Activated CD4-positive, alpha-beta T cell treated with anti-CD3 and anti-CD28 coated beads, Interleukin-2, amount 10 ng/mL, durations not matched to agents 7 days and 5 days (primary cell): ENCODE data around the gene THOC5. TPM values are rescaled to one million over a fixed set of nuclear protein-coding genes. Genes with fewer than 3 reads are reported as not detected.
"Not testable (repeated sequence)": the region's sequence is repeated elsewhere in the genome, so short reads cannot be mapped to it uniquely, and the experiment has no call there.

Source experiments
- CTCF ChIA-PET: fragments of 350-600 bp; sonication (Branson Sonifier 250); formaldehyde crosslinking; loops from one replicate; lab custom pipeline; 2021; ENCODE audit warnings: antibody characterized with exemption; lab: Charles Lee
- POLR2A ChIA-PET: fragments of 350-600 bp; sonication (Branson Sonifier 250); formaldehyde crosslinking; loops from one replicate; lab custom pipeline; 2021; ENCODE audit warnings: antibody characterized with exemption; lab: Charles Lee
- DNase-seq: peaks from one replicate; pipeline ENCODE4 v3.0.0-alpha.2; 2020
- H3K27ac Mint-ChIP-seq: one replicate; pipeline ENCODE4 v1.8.0; 2021; ENCODE audit warnings: mild to moderate bottlenecking, moderate library complexity, mixed read lengths
- H3K27me3 Mint-ChIP-seq: one replicate; pipeline ENCODE4 v1.8.0; 2021; ENCODE audit warnings: mixed read lengths
- H3K36me3 Mint-ChIP-seq: one replicate; pipeline ENCODE4 v1.8.0; 2021; ENCODE audit warnings: low read depth, mixed read lengths
- H3K4me1 Mint-ChIP-seq: one replicate; pipeline ENCODE4 v1.8.0; 2021; ENCODE audit warnings: mixed read lengths
- H3K4me3 Mint-ChIP-seq: one replicate; pipeline ENCODE4 v1.8.0; 2021; ENCODE audit warnings: mild to moderate bottlenecking, moderate library complexity, mixed read lengths
- H3K9me3 Mint-ChIP-seq: one replicate; pipeline ENCODE4 v1.8.0; 2021; ENCODE audit warnings: mixed read lengths
- total RNA-seq, 2 experiments: library from RNA; stranded (reverse); gene quantifications; one replicate each; pipeline ENCODE4 v1.2.3, GENCODE V29; 2021

THOC5 gene
- total RNA-seq = 10 to 100 TPM; 48.6 to 61.5 TPM

DNA sequence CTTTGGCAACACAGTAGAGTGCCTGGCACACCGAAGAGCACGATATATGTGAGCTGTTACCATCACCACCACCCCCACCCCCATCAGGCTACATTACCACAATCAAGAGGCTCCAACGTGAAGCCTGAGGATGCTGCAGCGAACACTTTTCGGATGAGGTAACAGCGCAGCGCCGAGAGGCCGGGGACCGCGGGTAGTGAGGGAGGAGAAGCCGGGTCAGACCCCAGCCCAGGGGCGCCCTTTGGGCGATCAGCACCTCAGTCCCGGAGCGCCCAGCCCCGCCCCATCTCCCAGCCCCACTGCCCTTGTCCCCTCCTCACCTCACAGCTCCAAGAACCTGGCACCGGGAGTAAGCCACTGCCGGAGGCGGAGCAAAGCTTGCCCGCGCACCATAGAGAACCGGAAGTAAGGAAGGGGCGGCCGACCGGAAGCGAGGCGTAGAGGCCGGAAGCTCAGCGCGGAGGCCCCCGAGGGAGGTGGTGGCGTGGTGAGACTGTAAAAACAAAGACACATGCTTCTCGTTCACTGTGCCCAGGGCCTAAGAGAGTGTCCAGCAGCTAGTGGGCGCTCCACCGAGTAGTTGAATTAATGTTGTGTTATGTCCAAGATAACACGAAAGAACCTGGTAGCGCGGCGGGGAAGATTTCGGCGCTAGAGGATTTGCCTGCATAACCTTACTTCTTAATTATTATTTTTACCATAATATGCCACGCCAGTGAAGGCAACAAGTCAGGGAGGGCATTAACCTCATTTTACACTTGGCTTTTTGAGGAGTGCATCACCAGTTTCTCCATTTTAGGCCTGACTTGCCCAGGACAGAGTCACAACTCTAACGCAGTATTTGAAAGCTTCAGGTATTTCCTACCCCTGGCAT lies at the start of gene THOC5:
TSS of gene THOC5 (minus strand) at position 407 of the 874 bp plus-strand sequence. CDS start 4,610 bp downstream, outside the sequence.
- CTCF ChIA-PET = interaction anchor here (0.7 to 2.2 kb wide), 7 partner anchors 11 to 56 kb away, joined by 3 to 6 read pairs (median 4); no protein-coding TSS in a partner anchor

DNA sequence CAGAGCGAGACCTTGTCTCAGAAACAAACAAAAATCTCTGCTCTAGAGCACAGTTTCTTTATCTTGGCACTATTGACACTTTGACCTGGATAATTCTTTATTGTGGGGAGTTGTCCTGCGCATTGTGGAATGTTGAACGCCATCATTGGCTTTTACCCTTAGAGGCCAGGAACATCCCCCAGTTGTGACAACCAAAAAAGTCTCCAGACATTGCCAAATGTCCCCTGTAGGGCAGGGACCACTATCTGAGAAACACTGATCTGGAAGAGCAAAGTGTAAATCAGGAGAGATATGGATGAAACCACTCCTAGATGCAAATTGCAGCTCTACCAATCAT lies 45.1 kb upstream of the THOC5 start:
- no peaks in the 10 kb centered on the region for H3K27me3 Mint-ChIP-seq
- H3K4me1 Mint-ChIP-seq = peaks cover 8% of the 10 kb centered on the region
- no peak overlapping the region for H3K4me3 Mint-ChIP-seq
- no peaks in the 10 kb centered on the region for H3K9me3 Mint-ChIP-seq
- ChIA-PET POLR2A (no interaction called here), CTCF (no interaction called here)
- no peaks in the 10 kb centered on the region for H3K36me3 Mint-ChIP-seq
- H3K27ac Mint-ChIP-seq = no peak overlapping the region
- no peak for DNase-seq

More for the DNA sequence above, at the start of gene THOC5:
- Mint-ChIP-seq H3K9me3 (no peaks in the 10 kb centered on the region), H3K4me1 (peaks cover 33% of the 10 kb centered on the region), H3K36me3 (peaks cover 35% of the 10 kb centered on the region), H3K27me3 (no peaks in the 10 kb centered on the region), H3K27ac (peak within 1 kb of the TSS; percentile 92), H3K4me3 (peak within 1 kb of the TSS; percentile 95)
- POLR2A ChIA-PET = interaction anchor here (0.6 kb wide), 1 partner anchor 272 kb away, joined by 4 read pairs; no protein-coding TSS in a partner anchor
- DNase-seq = peak; percentile 91

DNA sequence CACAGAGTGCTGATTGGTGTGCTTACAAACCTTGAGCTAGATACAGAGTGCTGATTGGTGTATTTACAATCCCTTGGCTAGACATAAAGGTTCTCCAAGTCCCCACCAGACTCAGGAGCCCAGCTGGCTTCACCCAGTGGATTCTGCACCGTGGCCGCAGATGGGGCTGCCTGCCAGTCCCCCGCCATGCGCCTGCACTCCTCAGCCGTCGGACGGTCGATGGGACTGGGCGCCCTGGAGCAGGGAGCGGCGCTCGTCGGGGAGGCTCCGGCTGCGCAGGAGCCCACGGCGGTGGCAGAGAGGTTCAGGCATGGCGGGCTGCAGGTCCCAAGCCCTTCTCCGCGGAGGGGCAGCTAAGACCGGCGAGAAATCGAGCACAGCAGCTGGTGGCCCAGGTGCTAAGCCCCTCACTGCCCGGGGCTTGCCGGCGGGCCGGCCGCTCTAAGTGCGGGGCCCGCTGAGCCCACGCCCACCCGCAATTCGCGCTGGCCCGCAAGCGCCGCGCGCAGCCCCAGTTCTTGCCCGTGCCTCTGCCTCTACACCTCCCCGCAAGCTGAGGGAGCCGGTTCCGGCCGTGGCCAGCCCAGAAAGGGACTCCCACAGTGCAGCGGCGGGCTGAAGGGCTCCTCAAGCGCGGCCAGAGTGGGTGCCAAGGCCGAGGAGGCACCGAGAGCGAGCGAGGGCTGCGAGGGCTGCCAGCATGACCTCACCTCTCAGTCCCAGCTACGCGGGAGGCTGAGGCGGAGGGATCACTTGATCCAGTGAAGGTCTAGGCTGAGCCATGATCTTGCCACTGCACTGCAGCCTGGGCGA lies 44.5 kb upstream of the THOC5 start:
- not testable (repeated sequence) for H3K4me1 Mint-ChIP-seq, H3K9me3 Mint-ChIP-seq, H3K4me3 Mint-ChIP-seq, H3K36me3 Mint-ChIP-seq, H3K27me3 Mint-ChIP-seq, H3K27ac Mint-ChIP-seq, DNase-seq
- CTCF ChIA-PET = interaction anchor here (0.5 to 1.1 kb wide), 2 partner anchors 9 to 44 kb away, joined by 3 to 4 read pairs; no protein-coding TSS in a partner anchor
- POLR2A ChIA-PET = interaction anchor here (0.7 kb wide), 1 partner anchor 325 kb away, joined by 3 read pairs; no protein-coding TSS in a partner anchor

DNA sequence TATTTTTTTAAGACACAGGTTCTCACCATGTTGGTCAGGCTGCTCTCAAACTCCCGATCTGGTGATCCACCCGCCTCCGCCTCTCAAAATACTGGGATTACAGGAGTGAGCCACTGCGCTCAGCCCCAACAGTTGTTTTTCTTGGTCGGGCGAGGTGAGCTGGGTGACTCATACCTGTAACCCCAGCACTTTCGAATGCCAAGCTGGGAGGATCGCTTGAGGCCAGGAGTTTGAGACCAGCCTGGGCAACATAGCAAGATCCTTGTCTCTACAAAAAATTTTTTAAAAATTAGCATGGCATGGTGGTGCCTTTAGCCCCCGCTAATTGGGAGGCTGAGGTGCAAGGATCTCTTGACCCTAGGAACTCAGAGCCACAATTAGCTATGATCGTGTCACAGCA lies 42.9 kb upstream of the THOC5 start:
- Mint-ChIP-seq H3K9me3 (no peaks in the 10 kb centered on the region), H3K4me1 (peaks cover 3% of the 10 kb centered on the region), H3K27ac (no peak overlapping the region), H3K36me3 (no peaks in the 10 kb centered on the region), H3K27me3 (no peaks in the 10 kb centered on the region), H3K4me3 (no peak overlapping the region)
- ChIA-PET CTCF (interaction anchor here (0.5 to 0.9 kb wide), 3 partner anchors 13 to 287 kb away, joined by 3 to 5 read pairs (median 3); no protein-coding TSS in a partner anchor), POLR2A (no interaction called here)
- no peak for DNase-seq

DNA sequence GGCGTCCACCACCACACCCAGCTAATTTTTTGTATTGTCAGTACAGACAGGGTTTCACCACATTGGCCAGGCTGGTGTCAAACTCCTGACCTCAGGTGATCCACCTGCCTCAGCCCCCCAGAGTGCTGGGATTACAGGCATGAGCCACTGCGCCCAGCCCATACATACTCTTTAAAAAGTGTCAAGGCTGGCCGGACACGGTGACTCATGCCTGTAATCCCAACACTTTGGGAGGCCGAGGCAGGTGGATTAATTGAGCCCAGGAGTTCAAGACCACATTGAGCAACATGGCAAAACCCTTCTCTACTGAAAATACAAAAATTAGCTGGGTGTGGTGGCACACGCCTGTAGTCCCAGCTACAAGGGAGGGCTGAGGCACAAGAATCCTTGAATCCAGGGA lies 40.9 kb upstream of the THOC5 start:
- H3K36me3 Mint-ChIP-seq, H3K4me3 Mint-ChIP-seq, POLR2A ChIA-PET, H3K27ac Mint-ChIP-seq, DNase-seq, H3K27me3 Mint-ChIP-seq, H3K9me3 Mint-ChIP-seq: not testable (repeated sequence)
- H3K4me1 Mint-ChIP-seq = peaks cover 13% of the 10 kb centered on the region
- CTCF ChIA-PET = interaction anchor here (0.7 to 1.5 kb wide), 3 partner anchors 11 to 495 kb away, joined by 3 to 5 read pairs (median 3); no protein-coding TSS in a partner anchor

DNA sequence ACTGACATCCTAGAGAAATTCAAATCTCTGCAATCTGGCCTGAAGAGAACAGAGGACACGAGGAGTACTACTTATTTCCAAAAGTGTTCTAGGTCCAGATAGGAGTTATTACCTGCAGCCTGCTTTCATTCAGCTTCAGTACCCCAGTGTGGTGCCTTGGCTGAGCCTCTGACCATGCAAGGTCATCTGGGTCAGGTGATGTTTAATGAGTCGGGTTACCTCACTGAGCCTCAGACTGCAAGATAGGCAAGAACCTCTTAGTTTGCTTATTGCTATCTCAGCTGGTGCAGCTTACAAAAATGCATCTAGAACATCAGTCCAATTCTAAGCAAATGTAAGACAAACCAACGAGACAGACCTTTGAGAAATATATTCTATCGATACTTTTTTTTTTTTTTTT lies 40.4 kb upstream of the THOC5 start:
- H3K4me1 Mint-ChIP-seq = peaks cover 13% of the 10 kb centered on the region
- H3K27ac Mint-ChIP-seq = no peak overlapping the region
- no peaks in the 10 kb centered on the region for H3K27me3 Mint-ChIP-seq
- no peak overlapping the region for H3K4me3 Mint-ChIP-seq
- ChIA-PET CTCF (interaction anchor here (0.7 to 1.6 kb wide), 4 partner anchors 10 to 178 kb away, joined by 3 to 4 read pairs (median 3); no protein-coding TSS in a partner anchor), POLR2A (no interaction called here)
- H3K36me3 Mint-ChIP-seq = no peaks in the 10 kb centered on the region
- DNase-seq = no peak
- no peaks in the 10 kb centered on the region for H3K9me3 Mint-ChIP-seq

DNA sequence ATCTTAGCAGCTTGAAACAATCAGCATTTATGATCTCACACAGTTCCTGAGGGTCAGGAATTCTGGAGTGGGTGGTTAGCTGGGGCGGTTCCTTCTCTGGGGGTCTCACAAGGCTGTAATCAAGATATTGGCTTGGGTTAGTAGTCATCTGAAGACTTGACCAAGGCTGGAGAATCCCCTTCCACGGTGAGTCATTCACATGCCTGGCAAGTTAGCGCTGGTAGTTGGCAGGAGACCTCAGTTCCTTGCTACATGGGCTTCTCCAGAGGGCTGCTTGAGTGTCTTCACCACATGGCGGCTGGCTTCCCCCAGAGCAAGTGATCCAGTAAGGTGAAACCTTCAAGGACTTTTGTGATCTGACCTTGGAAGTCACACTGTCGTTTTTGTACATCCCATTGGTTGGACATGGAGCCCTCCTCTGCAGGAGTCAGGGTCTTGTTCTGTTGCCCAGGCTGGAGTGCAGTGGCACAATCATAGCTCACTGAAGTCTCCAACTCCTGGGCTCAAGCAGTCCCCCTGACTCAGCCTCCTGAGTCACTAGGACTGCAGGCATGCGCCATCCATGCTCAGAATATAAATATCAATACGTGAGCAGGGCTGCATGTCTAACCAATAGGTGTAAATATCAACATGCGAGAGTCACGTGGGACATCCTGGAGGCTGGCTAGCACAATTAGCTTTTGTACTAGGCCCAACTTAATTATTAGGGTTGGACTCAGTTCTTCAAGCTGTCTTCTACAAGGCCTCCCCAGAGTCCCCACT lies 34.6 kb upstream of the THOC5 start:
- Mint-ChIP-seq H3K4me1 (peaks cover 12% of the 10 kb centered on the region), H3K27me3 (peaks cover 2% of the 10 kb centered on the region), H3K4me3 (no peak overlapping the region), H3K27ac (no peak overlapping the region), H3K9me3 (no peaks in the 10 kb centered on the region), H3K36me3 (no peaks in the 10 kb centered on the region)
- ChIA-PET POLR2A (no interaction called here), CTCF (interaction anchor here (0.7 to 1.9 kb wide), 5 partner anchors 16 to 500 kb away, joined by 3 to 6 read pairs (median 4); partner anchors contain the start of gene AP1B1)
- DNase-seq = no peak

DNA sequence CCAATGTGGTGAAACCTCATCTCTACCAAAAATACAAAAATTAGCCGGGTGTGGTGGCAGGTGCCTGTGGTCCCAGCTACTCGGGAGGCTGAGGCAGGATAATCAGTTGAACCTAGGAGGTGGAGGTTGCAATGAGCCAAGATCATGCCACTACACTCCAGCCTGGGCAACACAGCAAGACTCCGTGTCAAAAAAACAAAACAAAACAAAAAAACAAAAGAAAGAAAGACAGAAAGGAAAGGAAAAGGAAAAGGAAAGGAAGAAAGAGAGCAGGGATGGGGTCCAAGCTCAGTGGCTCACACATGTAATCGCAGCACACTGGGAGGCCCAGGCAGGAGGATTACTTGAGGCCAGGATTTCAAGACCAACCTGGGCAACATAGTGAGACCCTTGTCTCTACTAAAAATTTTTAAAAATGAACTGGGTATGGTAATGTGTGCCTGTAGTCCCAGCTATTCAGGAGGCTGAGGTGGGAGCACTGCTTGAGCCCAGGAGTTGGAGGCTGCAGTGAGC lies 32.7 kb upstream of the THOC5 start:
- H3K27me3 Mint-ChIP-seq, CTCF ChIA-PET, POLR2A ChIA-PET, H3K36me3 Mint-ChIP-seq, H3K4me3 Mint-ChIP-seq, H3K9me3 Mint-ChIP-seq, DNase-seq: not testable (repeated sequence)
- Mint-ChIP-seq H3K4me1 (peaks cover 25% of the 10 kb centered on the region), H3K27ac (peak overlapping the region; percentile 21)

DNA sequence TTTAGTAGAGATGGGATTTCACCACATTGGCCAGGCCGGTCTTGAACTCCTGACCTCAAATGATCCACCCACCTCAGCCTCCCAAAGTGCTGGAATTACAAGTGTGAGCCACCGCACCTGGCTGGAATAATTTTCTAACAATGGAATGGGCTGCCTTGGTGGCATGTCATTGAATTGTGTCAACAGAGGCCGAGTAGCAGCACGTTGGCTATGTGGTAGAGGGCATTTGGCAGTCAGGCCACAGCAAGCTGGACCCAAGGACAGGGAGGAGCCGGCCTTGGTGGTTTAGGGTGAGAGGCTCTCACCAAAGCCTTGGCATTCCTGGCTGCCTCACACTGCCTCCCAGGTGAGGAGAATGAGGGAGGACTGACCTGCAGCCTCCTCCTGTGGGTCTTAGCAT lies 31.4 kb upstream of the THOC5 start:
- Mint-ChIP-seq H3K36me3 (no peaks in the 10 kb centered on the region), H3K27me3 (peaks cover 2% of the 10 kb centered on the region), H3K9me3 (no peaks in the 10 kb centered on the region), H3K27ac (no peak overlapping the region), H3K4me3 (no peak overlapping the region), H3K4me1 (peaks cover 25% of the 10 kb centered on the region)
- POLR2A ChIA-PET = no interaction called here
- DNase-seq = no peak
- CTCF ChIA-PET = no interaction called here

DNA sequence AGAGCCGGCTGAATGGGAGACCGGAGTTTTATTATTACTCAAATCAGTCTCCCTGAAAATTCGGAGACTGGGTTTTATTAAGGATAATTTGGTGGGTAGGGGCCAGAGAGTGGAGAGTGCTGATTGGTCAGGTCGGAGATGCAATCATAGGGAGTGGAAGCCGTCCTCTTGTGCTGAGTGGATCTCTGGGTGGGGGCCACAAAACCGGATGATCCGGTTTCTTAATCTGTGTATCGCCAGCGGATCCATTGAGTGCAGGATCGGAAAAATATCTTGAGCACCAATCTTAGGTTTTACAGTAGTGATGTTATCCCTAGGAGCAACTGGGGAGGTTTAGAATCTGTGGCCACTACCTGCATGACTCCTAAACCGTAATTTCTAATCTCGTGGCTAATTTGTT lies 28.2 kb upstream of the THOC5 start:
- Mint-ChIP-seq H3K27me3 (peaks cover 2% of the 10 kb centered on the region), H3K4me1 (peaks cover 27% of the 10 kb centered on the region), H3K9me3 (no peaks in the 10 kb centered on the region), H3K27ac (peak overlapping the region; percentile 95), H3K4me3 (peak overlapping the region; percentile 94), H3K36me3 (no peaks in the 10 kb centered on the region)
- CTCF ChIA-PET = no interaction called here
- POLR2A ChIA-PET = no interaction called here
- DNase-seq = no peak

DNA sequence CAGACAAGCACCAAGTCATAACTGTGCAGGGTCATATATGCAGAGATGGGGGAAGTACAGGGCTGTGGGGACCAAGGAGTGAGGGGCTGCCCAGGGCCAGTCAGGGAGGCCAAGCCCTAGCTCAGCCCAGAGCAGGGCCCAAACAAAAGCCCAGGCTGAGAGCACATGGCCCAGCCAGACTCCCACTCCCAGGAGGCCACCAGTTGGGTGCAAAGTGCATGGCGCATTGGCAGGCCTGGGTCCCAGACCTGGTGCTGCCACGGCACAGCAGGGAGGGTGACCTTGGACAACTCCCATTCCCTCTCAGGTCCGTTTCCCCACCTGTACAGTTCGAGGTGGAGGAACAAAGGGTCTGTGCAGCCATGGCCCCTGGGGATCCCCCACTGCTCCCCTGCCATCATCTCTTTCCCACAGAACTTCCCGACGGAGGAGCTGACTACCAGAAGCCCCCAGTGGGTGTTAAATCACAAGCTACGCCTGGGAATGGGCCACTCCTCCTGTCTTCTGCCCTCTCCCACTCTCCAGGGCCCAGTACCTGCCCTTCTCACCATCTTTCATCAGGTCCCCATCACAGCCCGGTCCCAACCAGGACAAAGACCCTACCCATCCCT lies 26.7 kb upstream of the THOC5 start:
- H3K36me3 Mint-ChIP-seq = no peaks in the 10 kb centered on the region
- peaks cover 27% of the 10 kb centered on the region for H3K4me1 Mint-ChIP-seq
- H3K27me3 Mint-ChIP-seq = peaks cover 2% of the 10 kb centered on the region
- ChIA-PET CTCF (interaction anchor here (1.1 kb wide), 1 partner anchor 10 kb away, joined by 5 read pairs; no protein-coding TSS in a partner anchor), POLR2A (no interaction called here)
- peak overlapping the region; percentile 95 for H3K27ac Mint-ChIP-seq
- no peak for DNase-seq
- no peaks in the 10 kb centered on the region for H3K9me3 Mint-ChIP-seq
- peak overlapping the region; percentile 94 for H3K4me3 Mint-ChIP-seq
